ENCODE data around the gene MTHFD1L.

The MTHFD1L gene

DNA sequence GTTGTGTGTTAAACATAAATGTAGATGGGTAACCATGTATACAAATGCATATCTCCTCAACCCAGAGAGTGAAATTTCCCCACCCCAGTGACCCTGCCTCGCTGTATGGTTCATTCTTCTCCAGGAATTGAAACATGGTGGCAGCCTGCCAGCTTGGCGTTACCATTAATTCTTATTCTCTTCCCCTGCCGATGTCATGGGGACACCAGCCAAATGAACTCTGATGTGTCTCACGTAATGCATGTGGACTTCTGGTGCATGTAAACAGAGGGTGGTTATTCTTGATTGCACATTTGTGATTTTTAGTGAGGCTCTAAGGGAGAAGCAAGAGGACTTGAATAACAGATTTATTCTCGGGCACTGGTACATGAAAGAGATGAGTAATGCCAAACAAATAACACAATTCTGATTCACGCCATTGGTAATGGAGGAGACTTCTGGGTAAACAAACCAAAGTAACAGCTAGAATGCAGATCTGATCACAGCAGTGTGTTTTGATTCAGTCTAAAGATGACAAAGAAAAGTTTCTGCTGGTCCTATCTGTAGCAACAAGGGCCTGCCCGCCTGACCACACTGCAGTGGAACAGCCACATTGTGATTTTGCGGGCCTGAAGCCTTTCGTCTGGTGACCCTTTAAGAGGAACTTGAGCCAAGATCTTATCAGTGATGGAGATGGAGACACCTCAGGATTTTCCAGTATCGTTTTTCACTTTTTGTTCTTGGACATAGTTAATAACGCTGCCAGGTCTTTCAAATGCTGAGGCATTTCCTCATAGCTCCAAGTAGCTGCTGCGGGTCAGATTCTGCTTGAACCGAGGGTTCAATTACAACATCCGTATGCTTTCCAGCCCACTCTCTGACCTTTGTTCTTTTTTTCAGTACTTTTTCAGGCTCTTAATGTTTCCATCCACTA lies 202.4 kb downstream of the MTHFD1L start:
- H2AFZ ChIP-seq (ENCODE audit: low read depth) = no peak overlapping the region
- H3K27me3 ChIP-seq (ENCODE audit: insufficient read depth, low read depth) = no peaks in the 10 kb centered on the region
- no peak overlapping the region for H3K4me3 ChIP-seq (IDR thresholded peaks at IDR 0.05; ENCODE audit: insufficient read depth, low read depth, low read length)
- TF ChIP-seq, protein P1, sequence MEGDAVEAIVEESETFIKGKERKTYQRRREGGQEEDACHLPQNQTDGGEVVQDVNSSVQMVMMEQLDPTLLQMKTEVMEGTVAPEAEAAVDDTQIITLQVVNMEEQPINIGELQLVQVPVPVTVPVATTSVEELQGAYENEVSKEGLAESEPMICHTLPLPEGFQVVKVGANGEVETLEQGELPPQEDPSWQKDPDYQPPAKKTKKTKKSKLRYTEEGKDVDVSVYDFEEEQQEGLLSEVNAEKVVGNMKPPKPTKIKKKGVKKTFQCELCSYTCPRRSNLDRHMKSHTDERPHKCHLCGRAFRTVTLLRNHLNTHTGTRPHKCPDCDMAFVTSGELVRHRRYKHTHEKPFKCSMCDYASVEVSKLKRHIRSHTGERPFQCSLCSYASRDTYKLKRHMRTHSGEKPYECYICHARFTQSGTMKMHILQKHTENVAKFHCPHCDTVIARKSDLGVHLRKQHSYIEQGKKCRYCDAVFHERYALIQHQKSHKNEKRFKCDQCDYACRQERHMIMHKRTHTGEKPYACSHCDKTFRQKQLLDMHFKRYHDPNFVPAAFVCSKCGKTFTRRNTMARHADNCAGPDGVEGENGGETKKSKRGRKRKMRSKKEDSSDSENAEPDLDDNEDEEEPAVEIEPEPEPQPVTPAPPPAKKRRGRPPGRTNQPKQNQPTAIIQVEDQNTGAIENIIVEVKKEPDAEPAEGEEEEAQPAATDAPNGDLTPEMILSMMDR (conservative IDR thresholded peaks at IDR 0.05; ENCODE audit: low read depth, low read length) = no peak
- no peaks in the 10 kb centered on the region for H3K79me2 ChIP-seq (ENCODE audit: insufficient read depth, low read depth)
- H3K4me2 ChIP-seq = no peak overlapping the region
- H3K36me3 ChIP-seq (ENCODE audit: insufficient read depth) = no peaks in the 10 kb centered on the region
- H3K27ac ChIP-seq = no peak overlapping the region
- H3K9ac ChIP-seq = no peak overlapping the region
- no peaks in the 10 kb centered on the region for H3K4me1 ChIP-seq (ENCODE audit: low read depth, poor library complexity, severe bottlenecking)
- H4K20me1 ChIP-seq (ENCODE audit: insufficient read depth) = no peaks in the 10 kb centered on the region

DNA sequence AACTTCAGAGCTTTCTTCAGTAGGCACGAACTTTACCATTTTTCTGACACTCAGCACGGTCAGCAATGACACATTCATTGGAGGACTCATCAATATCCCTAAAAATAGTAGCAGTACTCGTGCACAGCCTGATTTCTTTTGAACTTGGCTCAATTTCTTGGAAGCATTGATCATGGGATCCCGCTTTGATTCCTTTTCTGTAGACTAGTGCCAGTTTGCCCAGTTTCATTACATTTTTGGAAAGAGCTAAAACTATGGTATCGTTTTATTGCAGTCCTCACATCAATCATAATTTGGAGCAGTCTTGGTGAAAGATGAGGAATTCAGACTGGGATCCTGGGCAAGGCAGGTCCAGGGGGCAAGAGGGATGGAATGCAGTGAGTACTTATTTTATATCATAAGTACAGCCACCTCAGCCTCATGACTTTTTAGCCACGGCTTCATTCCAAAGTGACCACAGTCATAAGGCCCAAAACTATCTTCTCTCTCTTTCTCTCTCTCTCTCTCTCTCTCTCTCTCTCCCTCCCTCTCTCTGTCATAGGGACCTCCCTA lies 203.3 kb downstream of the MTHFD1L start:
- no peak overlapping the region for H3K4me2 ChIP-seq
- H3K36me3 ChIP-seq (ENCODE audit: insufficient read depth) = no peaks in the 10 kb centered on the region
- H3K79me2 ChIP-seq (ENCODE audit: insufficient read depth, low read depth) = no peaks in the 10 kb centered on the region
- no peak overlapping the region for H2AFZ ChIP-seq (ENCODE audit: low read depth)
- H3K4me1 ChIP-seq (ENCODE audit: low read depth, poor library complexity, severe bottlenecking) = no peaks in the 10 kb centered on the region
- H3K27me3 ChIP-seq (ENCODE audit: insufficient read depth, low read depth) = no peaks in the 10 kb centered on the region
- no peak overlapping the region for H3K4me3 ChIP-seq (IDR thresholded peaks at IDR 0.05; ENCODE audit: insufficient read depth, low read depth, low read length)
- H4K20me1 ChIP-seq (ENCODE audit: insufficient read depth) = no peaks in the 10 kb centered on the region
- TF ChIP-seq, protein P1 (conservative IDR thresholded peaks at IDR 0.05; ENCODE audit: low read depth, low read length) = no peak
- no peak overlapping the region for H3K9ac ChIP-seq
- no peak overlapping the region for H3K27ac ChIP-seq

- H3K79me2 ChIP-seq (ENCODE audit: insufficient read depth, low read depth) = no peaks in the 10 kb centered on the region
- H3K27me3 ChIP-seq (ENCODE audit: insufficient read depth, low read depth) = no peaks in the 10 kb centered on the region
- H3K4me1 ChIP-seq (ENCODE audit: low read depth, poor library complexity, severe bottlenecking) = no peaks in the 10 kb centered on the region
- no peak overlapping the region for H2AFZ ChIP-seq (ENCODE audit: low read depth)
- H3K4me2 ChIP-seq = no peak overlapping the region
- H3K9ac ChIP-seq = no peak overlapping the region
- no peak overlapping the region for H3K27ac ChIP-seq
- TF ChIP-seq, protein P1 (conservative IDR thresholded peaks at IDR 0.05; ENCODE audit: low read depth, low read length) = no peak
- no peaks in the 10 kb centered on the region for H4K20me1 ChIP-seq (ENCODE audit: insufficient read depth)
- H3K4me3 ChIP-seq (IDR thresholded peaks at IDR 0.05; ENCODE audit: insufficient read depth, low read depth, low read length) = no peak overlapping the region
- H3K36me3 ChIP-seq (ENCODE audit: insufficient read depth) = no peaks in the 10 kb centered on the region
Measured at GRCh38 chr6:151069641-151070040, 204.1 kb downstream of the MTHFD1L start.

GRCh38 chr6:151070631-151071051 lies 205.1 kb downstream of the MTHFD1L start:
- H4K20me1 ChIP-seq (ENCODE audit: insufficient read depth) = no peaks in the 10 kb centered on the region
- TF ChIP-seq, protein P1 (conservative IDR thresholded peaks at IDR 0.05; ENCODE audit: low read depth, low read length) = no peak
- no peak overlapping the region for H3K4me2 ChIP-seq
- H3K4me3 ChIP-seq (IDR thresholded peaks at IDR 0.05; ENCODE audit: insufficient read depth, low read depth, low read length) = no peak overlapping the region
- no peak overlapping the region for H3K9ac ChIP-seq
- H3K4me1 ChIP-seq (ENCODE audit: low read depth, poor library complexity, severe bottlenecking) = no peaks in the 10 kb centered on the region
- H3K27ac ChIP-seq = no peak overlapping the region
- H3K27me3 ChIP-seq (ENCODE audit: insufficient read depth, low read depth) = no peaks in the 10 kb centered on the region
- H2AFZ ChIP-seq (ENCODE audit: low read depth) = no peak overlapping the region
- H3K36me3 ChIP-seq (ENCODE audit: insufficient read depth) = no peaks in the 10 kb centered on the region
- no peaks in the 10 kb centered on the region for H3K79me2 ChIP-seq (ENCODE audit: insufficient read depth, low read depth)

Measured in KMS-11 (cell line).